Measurements from ENCODE around the gene MYRFL.

- TF ChIP-seq ZNF70 (CRISPR knock-in tag; IDR thresholded peaks at IDR 0.05) (no peak), ZFP30 (CRISPR knock-in tag; IDR thresholded peaks at IDR 0.05) (no peak), ARNTL (CRISPR knock-in tag; IDR thresholded peaks at IDR 0.05; ENCODE audit: borderline replicate concordance, low read depth) (no peak), SNAI2 (CRISPR knock-in tag; IDR thresholded peaks at IDR 0.05) (no peak), ZFP3 (CRISPR knock-in tag; IDR thresholded peaks at IDR 0.05) (no peak), RARB (CRISPR knock-in tag; IDR thresholded peaks at IDR 0.05) (no peak), TSHZ2 (CRISPR knock-in tag; IDR thresholded peaks at IDR 0.05) (no peak), PATZ1 (CRISPR knock-in tag; IDR thresholded peaks at IDR 0.05; ENCODE audit: borderline replicate concordance) (no peak), PPARA (CRISPR knock-in tag; IDR thresholded peaks at IDR 0.05; ENCODE audit: borderline replicate concordance) (no peak), CSRNP3 (CRISPR knock-in tag; IDR thresholded peaks at IDR 0.05) (no peak), OSR1 (CRISPR knock-in tag; IDR thresholded peaks at IDR 0.05) (no peak), ISL1 (CRISPR knock-in tag; IDR thresholded peaks at IDR 0.05) (no peak), POU6F1 (CRISPR knock-in tag; IDR thresholded peaks at IDR 0.05; ENCODE audit: borderline replicate concordance, low read depth) (no peak), ESRRG (CRISPR knock-in tag; IDR thresholded peaks at IDR 0.05) (no peak)
These were observed 45.1 kb upstream of the MYRFL start for GRCh38 chr12:69779928-69780327.
